Endothelial cell of umbilical vein (primary cell): ENCODE measurements around the gene CPNE7. TPM values are rescaled to one million over a fixed set of nuclear protein-coding genes. Genes with fewer than 3 reads are reported as not detected.

ENCODE experiments used
- BruUV-seq: library from RNA; stranded (reverse); fragments of 400-500 nt; replicated peaks from 2 replicates; lab custom pipeline; 2021; lab: Mats Ljungman, UMichigan
- CTCF ChIA-PET: fragments of 300-600, 350-600 bp; sonication (Branson Sonifier 250); formaldehyde crosslinking; loops from one replicate; lab custom pipeline; 2021; ENCODE audit warnings: antibody characterized with exemption, inconsistent platforms; lab: Charles Lee
- POLR2A ChIA-PET: fragments of 300-600, 350-600 bp; sonication (Branson Sonifier 250); formaldehyde crosslinking; loops from one replicate; lab custom pipeline; 2021; ENCODE audit warnings: antibody characterized with exemption, inconsistent platforms; lab: Charles Lee
- DNase-seq: peaks from one replicate; pipeline ENCODE4 v3.0.0-alpha.2; 2011; ENCODE audit warnings: low read depth, low spot score
- FAIRE-seq: peaks from 2 replicates; lab custom pipeline; 2011; peaks lifted over from hg19 to GRCh38; lab: Jason Lieb, UNC
- H2AFZ ChIP-seq: 2 replicates; pipeline ENCODE4 v1.6.0; 2012; ENCODE audit warnings: low read depth, low read length, control low read depth, inconsistent platforms
- H3K27ac ChIP-seq: 2 replicates; pipeline ENCODE4 v1.5.1; 2011; ENCODE audit warnings: low read depth, mild to moderate bottlenecking, control low read depth, low read length, moderate library complexity; ENCODE audit not compliant: insufficient read depth
- H3K27me3 ChIP-seq, 2 experiments: 2 replicates each; pipeline versions ENCODE4 v1.6.0 to v1.6.1; 2011; ENCODE audit warnings: low read length in 2 of 2, mixed read lengths in 1 of 2; ENCODE audit not compliant: control insufficient read depth in 2 of 2, insufficient read depth in 2 of 2
- H3K36me3 ChIP-seq, 2 experiments: 2 replicates in 1 of 2; 3 replicates in 1 of 2; pipeline ENCODE4 v1.5.1; 2011; ENCODE audit warnings: low read length in 2 of 2, mild to moderate bottlenecking in 1 of 2, moderate library complexity in 1 of 2; ENCODE audit not compliant: control insufficient read depth in 2 of 2, insufficient read depth in 2 of 2; ENCODE audit errors: extremely low read depth in 1 of 2
- H3K4me1 ChIP-seq: 3 replicates; pipeline ENCODE4 v1.5.1; 2011; ENCODE audit warnings: mild to moderate bottlenecking, low read length; ENCODE audit not compliant: control insufficient read depth, insufficient read depth; ENCODE audit errors: extremely low read depth
- H3K4me2 ChIP-seq: 2 replicates; pipeline ENCODE4 v1.6.1; 2011; ENCODE audit warnings: low read length, control low read depth, mixed read lengths; ENCODE audit not compliant: insufficient read depth
- H3K4me3 ChIP-seq, 3 experiments: fragments of 200-600 bp in 1 of 3; sonication (generic), shearing (Covaris generic) in 1 of 3; replicated peaks in 1 of 3; 2 replicates each; pipeline ENCODE4 v1.5.1; 2011 to 2016; ENCODE audit warnings: control low read depth in 3 of 3, low read length in 3 of 3, mild to moderate bottlenecking in 2 of 3, inconsistent platforms in 1 of 3, low read depth in 1 of 3, moderate library complexity in 1 of 3; ENCODE audit not compliant: insufficient read depth in 1 of 3
- H3K79me2 ChIP-seq: 2 replicates; pipeline ENCODE4 v1.6.0; 2012; ENCODE audit warnings: low read length, inconsistent platforms; ENCODE audit not compliant: control insufficient read depth, insufficient read depth
- H3K9ac ChIP-seq: replicated peaks from 2 replicates; pipeline ENCODE3; 2011; ENCODE audit warnings: low read length, control low read depth; ENCODE audit not compliant: insufficient read depth; ENCODE audit errors: extremely low read depth
- H3K9me1 ChIP-seq: replicated peaks from 3 replicates; pipeline ENCODE4 v1.6.0; 2011; ENCODE audit warnings: mild to moderate bottlenecking, low read length; ENCODE audit not compliant: control insufficient read depth, insufficient read depth; ENCODE audit errors: extremely low read depth
- H3K9me3 ChIP-seq: replicated peaks from 2 replicates; pipeline ENCODE4 v1.5.1; 2012; ENCODE audit warnings: low read length, inconsistent platforms; ENCODE audit not compliant: control insufficient read depth, insufficient read depth
- H4K20me1 ChIP-seq: replicated peaks from 2 replicates; pipeline ENCODE3; 2011; ENCODE audit warnings: mild to moderate bottlenecking, low read length; ENCODE audit not compliant: control insufficient read depth, insufficient read depth; ENCODE audit errors: extremely low read depth
- CTCF ChIP-seq, 2 donors: IDR thresholded peaks; 1 replicate in 1 of 2; 2 replicates in 1 of 2; pipeline ENCODE4 v1.5.1; 2011; ENCODE audit warnings: low read length in 2 of 2, mild to moderate bottlenecking in 2 of 2, moderate library complexity in 2 of 2, control low read depth in 1 of 2, inconsistent platforms in 1 of 2, low read depth in 1 of 2; ENCODE audit not compliant: insufficient read depth in 1 of 2; ENCODE audit errors: extremely low read depth in 1 of 2
- EZH2 ChIP-seq: IDR thresholded peaks from 2 replicates; pipeline ENCODE4 v1.6.1; 2012; ENCODE audit warnings: borderline replicate concordance, low read depth, mild to moderate bottlenecking, moderate library complexity, low read length, inconsistent platforms; ENCODE audit not compliant: severe bottlenecking
- FOS ChIP-seq: IDR thresholded peaks from 2 replicates; pipeline ENCODE4 v1.6.1; 2011; ENCODE audit warnings: mild to moderate bottlenecking, low read length, moderate library complexity, borderline replicate concordance; ENCODE audit not compliant: insufficient read depth
- GATA2 ChIP-seq: IDR thresholded peaks from 2 replicates; pipeline ENCODE4 v1.7.0; 2011; ENCODE audit warnings: low read depth, mild to moderate bottlenecking, moderate library complexity, mixed read lengths, low read length; ENCODE audit not compliant: insufficient read length, insufficient read depth
- JUN ChIP-seq: IDR thresholded peaks from 2 replicates; pipeline ENCODE4 v1.6.1; 2011; ENCODE audit warnings: borderline replicate concordance, low read depth; ENCODE audit not compliant: insufficient read length, insufficient read depth
- MAX ChIP-seq: IDR thresholded peaks from 2 replicates; pipeline ENCODE4 v1.6.1; 2011; ENCODE audit not compliant: insufficient read depth, insufficient read length
- MYC ChIP-seq: IDR thresholded peaks from one replicate; pipeline ENCODE4 v1.6.1; 2011; ENCODE audit warnings: mild to moderate bottlenecking, low read depth, low read length
- POLR2A ChIP-seq: IDR thresholded peaks from 2 replicates; pipeline ENCODE4 v1.6.1; 2012; ENCODE audit warnings: low read depth, mild to moderate bottlenecking, control low read depth, low read length
- POLR2AphosphoS5 ChIP-seq: IDR thresholded peaks from 2 replicates; pipeline ENCODE4 v1.6.1; 2012; ENCODE audit warnings: low read depth, mild to moderate bottlenecking, control low read depth, low read length, moderate library complexity; ENCODE audit not compliant: insufficient read depth
- dilution Hi-C: fragments of 300-500 bp; cut with MboI; formaldehyde crosslinking; loops from one replicate; pipeline ENCODE4 v1.15.0; 2019; ENCODE audit warnings: low sequenced_read_pairs; ENCODE audit not compliant: extremely low pct_ligation_motif_present
- intact Hi-C: fragments of 100-400 bp; cut with micrococcal nuclease; formaldehyde crosslinking; loops from one replicate; pipeline ENCODE4 v1.10.0; 2022
- polyA plus RNA-seq, 4 experiments: library from polyadenylated mRNA; depleted of rRNA in 3 of 4; stranded (reverse) in 3 of 4; unstranded in 1 of 4; fragments of >200 nt; gene quantifications; 2 replicates each; pipeline versions ENCODE4 v1.2.1 to v1.2.3, GENCODE V29; 2011 to 2012; ENCODE audit warnings: missing spikeins in 1 of 4
- total RNA-seq: library from RNA; stranded (reverse); gene quantifications from 2 replicates; pipeline ENCODE4 v1.2.3, GENCODE V29; 2021

CPNE7 gene
- total and polyA plus RNA-seq, 2 donors (not counting 3 experiments of a cell fraction or from before 2014, with no cell fraction given) = 2.0 to 5.9 TPM

GRCh38 chr16:89636663-89637062 is 61.1 kb downstream of the CPNE7 start:
- no peak for DNase-seq
- Histone ChIP-seq H3K4me1 (no peaks in the 10 kb centered on the region), H4K20me1 (no peaks in the 10 kb centered on the region), H3K36me3 (no peaks in the 10 kb centered on the region), H3K9me1 (no peaks in the 10 kb centered on the region), H3K79me2 (no peaks in the 10 kb centered on the region), H2AFZ (no peak overlapping the region), H3K27me3 (peaks cover 0 to 10% of the 10 kb centered on the region in 2 experiments), H3K4me2 (no peak overlapping the region), H3K27ac (no peak overlapping the region), H3K9ac (no peak overlapping the region), H3K4me3 (no peak overlapping the region), H3K9me3 (no peaks in the 10 kb centered on the region)
- no TSS peak for BruUV-seq
- intact Hi-C loops (no loop called here), dilution Hi-C loops (no loop called here)
- FAIRE-seq = no peak
- TF ChIP-seq GATA2 (no peak), POLR2A (no peak), CTCF (IDR thresholded peaks at IDR 0.05; ENCODE audit: extremely low read depth in 1 of 2, insufficient read depth in 1 of 2, low read depth in 1 of 2, low read length in 2 of 2) (no peak), EZH2 (no peak), MAX (no peak), MYC (no peak), FOS (no peak), POLR2AphosphoS5 (no peak), JUN (no peak)
- CTCF ChIA-PET = interaction anchor here (1.0 to 1.3 kb wide), 2 partner anchors 14 to 50 kb away, joined by 3 read pairs; partner anchors contain the start of gene CDK10
- POLR2A ChIA-PET = no interaction called here
